ENCODE measurements around the gene CDKN1A. TPM values are rescaled to one million over a fixed set of nuclear protein-coding genes. Genes with fewer than 3 reads are reported as not detected.

CDKN1A gene
- total RNA-seq, 1 donor from 2014 or later: 41.3 TPM

DNA sequence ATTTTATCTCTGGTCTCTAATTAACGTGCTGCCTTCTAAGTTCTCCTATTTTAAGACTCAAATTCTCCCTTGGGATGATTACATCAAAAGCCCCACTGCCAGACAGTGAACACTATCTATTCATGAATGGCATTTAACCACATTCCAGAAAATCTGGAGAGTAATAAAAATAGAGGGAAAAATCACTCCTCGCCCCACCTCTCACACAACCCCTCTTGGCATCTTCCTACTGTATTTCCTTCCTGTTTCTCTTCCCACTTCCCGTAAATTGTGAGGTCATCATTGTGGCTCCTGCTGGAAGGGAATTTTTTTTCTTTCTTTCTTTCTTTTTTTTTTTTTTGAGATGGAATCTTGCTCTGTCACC, 50.6 kb downstream of the CDKN1A start:
- Mint-ChIP-seq H3K27ac (ENCODE audit: unreplicated experiment) (no peak overlapping the region), H3K4me1 (ENCODE audit: low read depth, unreplicated experiment) (peaks cover 25% of the 10 kb centered on the region), H3K27me3 (ENCODE audit: unreplicated experiment) (peaks cover 5% of the 10 kb centered on the region), H3K36me3 (ENCODE audit: unreplicated experiment) (no peaks in the 10 kb centered on the region), H3K4me3 (ENCODE audit: unreplicated experiment) (no peak overlapping the region), H3K9me3 (ENCODE audit: unreplicated experiment) (peaks cover 6% of the 10 kb centered on the region)
- DNase-seq: no peak
- TF ChIP-seq CTCF (IDR thresholded peaks at IDR 0.05; ENCODE audit: partially characterized antibody, unreplicated experiment): no peak

DNA sequence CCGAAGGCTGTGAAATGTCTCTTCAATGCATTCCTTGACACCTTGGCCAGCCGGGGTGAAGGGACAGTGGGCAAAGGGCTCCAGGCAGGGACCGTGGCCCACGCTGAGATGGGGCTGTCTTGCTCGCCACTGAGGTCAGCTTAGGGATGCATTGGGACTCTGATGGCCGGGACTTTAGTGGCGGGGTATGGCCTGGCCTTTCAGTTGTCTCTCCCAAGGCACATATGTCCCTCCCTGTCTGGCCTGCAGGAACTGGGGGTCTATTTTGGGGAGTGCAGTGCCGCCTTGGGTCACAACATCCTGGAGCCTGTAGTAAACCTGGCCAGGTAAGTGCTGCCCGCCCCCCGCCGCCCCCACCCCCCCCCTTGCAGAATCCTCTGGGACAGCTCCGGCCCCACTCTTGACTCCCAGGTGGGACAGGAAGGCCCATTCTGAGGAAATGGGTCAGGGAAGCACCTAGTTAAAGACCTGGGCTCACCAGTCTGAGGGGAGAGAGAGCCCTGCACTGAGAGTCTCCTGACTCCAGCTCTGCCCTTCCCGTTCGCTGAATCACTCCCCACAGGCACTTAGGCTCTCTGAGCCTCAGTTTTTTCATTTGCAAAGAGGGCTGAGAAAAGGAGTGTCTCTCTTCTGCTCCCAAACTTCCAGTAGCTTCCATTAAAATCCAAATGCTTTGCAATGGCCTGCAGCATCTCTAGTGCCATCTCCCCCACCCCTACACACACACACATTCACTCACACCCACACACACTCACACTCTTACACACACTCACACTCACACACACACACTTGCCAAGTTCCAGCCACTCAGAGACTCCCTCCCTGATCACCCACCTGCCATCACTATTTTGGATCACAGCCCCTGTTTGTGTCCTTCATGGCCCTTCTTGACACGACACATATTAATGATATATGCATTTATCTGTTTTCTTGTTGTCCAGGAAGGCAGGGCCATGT, 52.2 kb downstream of the CDKN1A start:
- Mint-ChIP-seq H3K36me3 (ENCODE audit: unreplicated experiment) (no peaks in the 10 kb centered on the region), H3K4me1 (ENCODE audit: low read depth, unreplicated experiment) (peaks cover 18% of the 10 kb centered on the region), H3K9me3 (ENCODE audit: unreplicated experiment) (peaks cover 5% of the 10 kb centered on the region), H3K27me3 (ENCODE audit: unreplicated experiment) (peaks cover 8% of the 10 kb centered on the region), H3K27ac (ENCODE audit: unreplicated experiment) (no peak overlapping the region), H3K4me3 (ENCODE audit: unreplicated experiment) (no peak overlapping the region)
- no peak for TF ChIP-seq CTCF (IDR thresholded peaks at IDR 0.05; ENCODE audit: partially characterized antibody, unreplicated experiment)
- no peak for DNase-seq

GRCh38 chr6:36731622-36732310, 53.3 kb downstream of the CDKN1A start:
- H3K4me1 Mint-ChIP-seq (ENCODE audit: low read depth, unreplicated experiment): peaks cover 16% of the 10 kb centered on the region
- peaks cover 6% of the 10 kb centered on the region for H3K27me3 Mint-ChIP-seq (ENCODE audit: unreplicated experiment)
- H3K4me3 Mint-ChIP-seq (ENCODE audit: unreplicated experiment): no peak overlapping the region
- H3K36me3 Mint-ChIP-seq (ENCODE audit: unreplicated experiment): no peaks in the 10 kb centered on the region
- no peak overlapping the region for H3K27ac Mint-ChIP-seq (ENCODE audit: unreplicated experiment)
- no peak for DNase-seq
- no peak for TF ChIP-seq CTCF (IDR thresholded peaks at IDR 0.05; ENCODE audit: partially characterized antibody, unreplicated experiment)
- peaks cover 6% of the 10 kb centered on the region for H3K9me3 Mint-ChIP-seq (ENCODE audit: unreplicated experiment)

DNA sequence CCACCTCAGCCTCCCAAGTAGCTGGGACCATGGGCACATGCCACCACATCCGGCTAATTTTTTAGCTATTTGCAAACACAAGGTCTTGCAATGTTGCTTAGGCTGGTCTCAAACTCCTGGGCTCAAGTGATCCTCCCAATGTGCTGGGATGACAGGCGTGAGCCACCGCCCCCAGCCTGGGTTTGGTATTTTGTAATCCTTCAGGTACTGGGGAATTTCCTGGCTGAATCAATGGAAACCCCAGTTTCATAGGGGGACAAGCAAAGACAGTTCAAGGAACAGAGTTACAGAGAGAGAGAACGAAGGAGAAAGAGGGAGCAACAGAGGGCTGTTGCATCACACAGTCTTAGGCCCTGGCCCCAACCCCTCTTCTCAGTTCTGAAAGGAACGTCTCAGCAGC, 54.8 kb downstream of the CDKN1A start:
- Mint-ChIP-seq H3K27me3 (ENCODE audit: unreplicated experiment) (peaks cover 3% of the 10 kb centered on the region), H3K27ac (ENCODE audit: unreplicated experiment) (no peak overlapping the region), H3K9me3 (ENCODE audit: unreplicated experiment) (peaks cover 2% of the 10 kb centered on the region), H3K4me3 (ENCODE audit: unreplicated experiment) (no peak overlapping the region), H3K4me1 (ENCODE audit: low read depth, unreplicated experiment) (peaks cover 6% of the 10 kb centered on the region), H3K36me3 (ENCODE audit: unreplicated experiment) (no peaks in the 10 kb centered on the region)
- no peak for DNase-seq
- TF ChIP-seq CTCF (IDR thresholded peaks at IDR 0.05; ENCODE audit: partially characterized antibody, unreplicated experiment): no peak
